HG03558 (cell line): Measurements from ENCODE around the gene GJA9.
"Not testable (repeated sequence)": the region's sequence is repeated elsewhere in the genome, so short reads cannot be mapped to it uniquely, and the experiment has no call there.

ENCODE experiments used
- ATAC-seq: cut with Tn5 transposase; IDR thresholded peaks from one replicate; pipeline ENCODE4 v1.9.1; 2021; ENCODE audit warnings: moderate number of reproducible peaks; ENCODE audit not compliant: unreplicated experiment; ENCODE audit errors: extremely low read depth

GJA9 gene

GRCh38 chr1:38881487-38881886 lies at the start of gene GJA9:
Gene GJA9 (minus strand): TSS chr1:38881587. CDS start chr1:38876098, 5,489 bp downstream.
- no peak for ATAC-seq

- no peak for ATAC-seq
These were observed 48.1 kb upstream of the GJA9 start for GRCh38 chr1:38929476-38929875.

GRCh38 chr1:38929054-38929453 lies 47.7 kb upstream of the GJA9 start:
- ATAC-seq, result no peak

- no peak for ATAC-seq
These were observed 44.7 kb upstream of the GJA9 start for GRCh38 chr1:38926091-38926490.

- no peak for ATAC-seq
These were observed 44.0 kb upstream of the GJA9 start for GRCh38 chr1:38925391-38925790.

GRCh38 chr1:38923607-38924006 lies 42.2 kb upstream of the GJA9 start:
- no peak for ATAC-seq

- ATAC-seq, result no peak
These were observed 37.7 kb upstream of the GJA9 start for GRCh38 chr1:38919130-38919529.

GRCh38 chr1:38918568-38918967 lies 37.2 kb upstream of the GJA9 start:
- no peak for ATAC-seq

- no peak for ATAC-seq
These were observed 36.4 kb upstream of the GJA9 start for GRCh38 chr1:38917772-38918171.

GRCh38 chr1:38917337-38917736 lies 36.0 kb upstream of the GJA9 start:
- no peak for ATAC-seq

- ATAC-seq, result no peak
These were observed 34.1 kb upstream of the GJA9 start for GRCh38 chr1:38915352-38915948.

GRCh38 chr1:38914908-38915307 lies 33.5 kb upstream of the GJA9 start:
- not testable (repeated sequence) for ATAC-seq

- ATAC-seq, result no peak
These were observed 27.4 kb upstream of the GJA9 start for GRCh38 chr1:38908821-38909220.

- ATAC-seq, result no peak
These were observed 24.6 kb upstream of the GJA9 start for GRCh38 chr1:38905985-38906384.

- ATAC-seq, result no peak
These were observed 18.2 kb upstream of the GJA9 start for GRCh38 chr1:38899560-38899959.

- ATAC-seq, result no peak
These were observed 17.4 kb upstream of the GJA9 start for GRCh38 chr1:38898653-38899230.

GRCh38 chr1:38896169-38896568 lies 14.8 kb upstream of the GJA9 start:
- no peak for ATAC-seq

GRCh38 chr1:38892976-38893375 lies 11.6 kb upstream of the GJA9 start:
- no peak for ATAC-seq

GRCh38 chr1:38891753-38892152 lies 10.4 kb upstream of the GJA9 start:
- ATAC-seq, result no peak

- ATAC-seq, result no peak
These were observed 8.2 kb upstream of the GJA9 start for GRCh38 chr1:38889589-38889988.

GRCh38 chr1:38888423-38889333 lies 7.3 kb upstream of the GJA9 start:
- no peak for ATAC-seq
